Activated naive CD4-positive, alpha-beta T cell treated with anti-CD3 and anti-CD28 coated beads, Interleukin-2, amount 50 U/mL, for 16 hours (primary cell): ENCODE data around the gene SLC31A1.

Experiments
- DNase-seq: peaks from one replicate; pipeline ENCODE4 v3.0.0-alpha.2; 2020

The SLC31A1 gene

DNA sequence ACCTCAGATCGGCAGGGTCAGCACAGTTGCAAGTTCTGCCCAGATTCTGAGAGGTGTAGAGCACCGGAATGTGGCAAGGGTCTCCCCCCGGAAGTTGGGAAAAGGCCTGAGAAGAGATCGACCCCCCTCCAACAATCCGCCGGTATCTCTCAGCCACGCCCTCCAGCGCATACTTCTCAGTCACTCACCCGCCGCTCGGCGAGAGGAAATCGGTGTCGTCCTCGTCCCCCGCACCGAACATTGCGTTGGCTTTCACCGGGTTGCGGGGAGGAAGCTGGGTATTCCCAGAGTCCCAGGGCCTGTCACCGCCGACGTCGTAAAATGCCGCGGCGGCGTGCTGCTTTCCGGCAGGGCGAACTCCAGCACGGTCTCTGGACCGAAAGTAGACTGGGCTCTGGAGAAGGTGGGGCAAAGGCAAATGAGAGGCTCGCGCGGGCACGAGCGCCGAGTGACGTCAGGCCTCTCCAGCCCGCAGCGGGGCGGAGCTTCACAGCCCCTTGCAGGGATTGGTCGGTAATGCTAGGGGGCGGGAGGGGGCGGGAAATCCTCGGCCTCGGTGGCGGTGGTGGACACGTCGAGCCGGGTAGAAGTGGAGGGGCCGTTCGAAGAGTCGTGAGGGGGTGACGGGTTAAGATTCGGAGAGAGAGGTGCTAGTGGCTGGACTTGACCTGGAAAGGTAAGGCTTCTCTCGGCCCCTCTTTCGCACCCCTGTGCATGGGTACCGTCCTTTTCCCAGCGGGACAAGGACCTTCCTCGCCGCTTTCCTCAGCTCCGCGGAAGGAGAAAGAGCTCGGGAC is at the start of gene SLC31A1, which contains the start of gene FKBP15:
SLC31A1 (plus strand) TSS at position 542 of the 797 bp plus-strand sequence. CDS start 34,605 bp downstream, outside the sequence.
FKBP15 (minus strand) TSS at position 275 of the 797 bp plus-strand sequence; CDS start at position 241, 34 bp downstream.
- DNase-seq, result peak; percentile 95

DNA sequence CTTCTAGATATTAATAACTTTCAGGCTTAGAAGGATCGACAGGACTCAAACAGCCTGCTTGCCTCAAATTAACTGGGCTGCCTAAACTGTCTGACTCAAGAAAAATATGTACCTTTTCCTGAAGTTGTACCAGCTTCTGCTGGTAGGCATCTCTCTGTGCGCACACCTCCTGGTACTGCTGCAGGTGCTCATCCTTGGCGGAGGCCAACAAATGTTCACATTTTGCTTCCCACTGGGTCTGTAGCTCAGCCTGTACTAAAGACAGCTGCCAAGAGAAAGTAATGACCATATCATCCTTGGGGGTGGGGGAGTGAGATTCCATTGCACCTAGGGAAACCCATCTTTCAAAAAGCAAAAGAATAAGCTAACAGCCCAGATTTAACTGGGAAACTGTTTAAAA is 48.0 kb upstream of the SLC31A1 start:
- DNase-seq, result no peak

DNA sequence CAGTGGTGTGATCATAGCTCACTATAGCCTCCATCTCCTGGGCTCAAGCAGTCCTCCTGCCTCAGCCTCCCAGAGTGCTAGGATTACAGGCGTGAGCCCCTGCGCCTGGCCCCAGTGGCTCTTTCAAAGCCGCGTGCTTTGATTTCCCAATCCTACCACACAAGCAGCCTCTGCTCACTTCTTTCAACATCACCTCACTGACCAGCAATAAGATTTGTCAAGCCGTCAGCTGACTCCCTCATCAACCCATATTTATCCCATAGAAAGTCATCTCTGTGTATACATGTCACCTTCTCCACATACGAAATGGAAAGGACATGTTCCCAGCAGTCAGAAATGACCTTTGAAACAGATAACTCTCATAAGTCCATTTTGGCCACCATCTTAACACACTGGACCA is 44.5 kb upstream of the SLC31A1 start:
- no peak for DNase-seq

DNA sequence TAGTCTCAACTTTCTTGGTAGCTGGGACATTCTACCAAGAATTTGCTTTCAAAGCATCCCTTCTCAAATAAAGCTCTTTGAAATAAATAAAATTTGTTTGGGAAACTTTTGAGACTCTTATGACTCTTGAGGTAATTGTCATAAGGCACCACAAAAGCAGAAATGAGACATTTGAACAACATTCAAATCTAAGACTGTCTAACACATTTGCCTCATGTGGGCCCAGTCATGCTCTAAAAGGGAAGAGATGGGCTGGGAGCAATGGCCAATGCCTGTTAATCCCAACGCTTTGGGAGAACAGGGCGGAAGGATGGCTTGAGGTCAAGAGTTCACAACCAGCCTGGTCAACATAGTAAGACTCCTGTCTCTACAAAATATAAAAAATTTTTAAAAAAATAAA is 44.1 kb upstream of the SLC31A1 start:
- DNase-seq, result no peak

DNA sequence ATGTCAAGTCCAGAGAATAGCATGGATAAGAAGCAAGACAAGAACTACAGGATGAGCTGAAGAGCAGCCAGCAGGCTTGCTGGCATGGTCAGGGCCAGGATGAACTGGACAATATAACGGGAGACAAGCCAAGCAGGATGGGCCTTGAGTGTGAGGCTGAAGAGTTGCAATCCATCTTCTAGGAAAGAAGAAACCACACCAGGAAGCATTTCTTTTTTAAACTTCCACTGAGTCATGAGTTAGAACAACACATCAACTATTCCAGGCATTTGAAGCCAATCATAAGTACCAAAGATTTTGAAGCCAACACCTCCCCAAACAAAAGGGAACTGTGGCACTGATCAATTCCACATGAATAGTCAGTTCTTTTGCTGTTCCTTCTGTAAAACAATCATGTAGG is 43.3 kb upstream of the SLC31A1 start:
- no peak for DNase-seq

DNA sequence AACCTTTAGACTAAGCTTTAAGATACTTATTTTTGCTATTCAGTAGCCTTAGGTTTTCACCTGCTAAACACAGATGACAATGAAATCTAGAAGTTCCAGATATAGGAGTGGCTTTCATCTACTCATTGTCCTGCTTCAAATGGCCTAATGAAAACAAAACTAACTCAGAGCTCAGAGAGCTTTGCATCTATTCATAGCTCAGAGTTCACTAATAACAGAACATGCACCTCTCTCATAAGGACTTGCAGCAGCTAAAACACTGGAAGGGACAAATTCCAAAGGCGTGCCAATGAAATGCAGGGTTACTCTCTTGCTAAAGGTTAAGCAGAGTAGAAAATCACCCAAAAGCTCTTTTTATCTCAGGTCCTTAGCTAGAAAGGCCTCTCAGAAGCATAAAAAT is 41.5 kb upstream of the SLC31A1 start:
- DNase-seq, result no peak

DNA sequence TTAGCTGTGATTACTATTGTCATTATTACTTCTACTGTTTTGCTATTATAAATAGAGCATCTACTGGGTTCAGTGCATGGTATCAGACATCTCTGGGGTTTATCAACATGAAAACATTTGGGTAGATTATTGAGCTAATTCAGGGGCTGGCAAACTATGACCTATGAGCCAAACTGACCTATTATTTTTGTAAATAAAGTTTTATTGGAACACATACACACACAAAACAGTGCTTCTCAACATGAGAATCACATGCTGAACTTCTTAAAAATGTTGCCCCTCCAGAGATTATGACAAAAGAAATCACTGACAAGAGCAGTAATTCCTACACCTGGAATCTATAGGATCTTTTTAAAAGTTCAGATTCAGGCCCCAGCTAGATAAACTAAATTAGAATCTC is 40.2 kb upstream of the SLC31A1 start:
- DNase-seq, result no peak

DNA sequence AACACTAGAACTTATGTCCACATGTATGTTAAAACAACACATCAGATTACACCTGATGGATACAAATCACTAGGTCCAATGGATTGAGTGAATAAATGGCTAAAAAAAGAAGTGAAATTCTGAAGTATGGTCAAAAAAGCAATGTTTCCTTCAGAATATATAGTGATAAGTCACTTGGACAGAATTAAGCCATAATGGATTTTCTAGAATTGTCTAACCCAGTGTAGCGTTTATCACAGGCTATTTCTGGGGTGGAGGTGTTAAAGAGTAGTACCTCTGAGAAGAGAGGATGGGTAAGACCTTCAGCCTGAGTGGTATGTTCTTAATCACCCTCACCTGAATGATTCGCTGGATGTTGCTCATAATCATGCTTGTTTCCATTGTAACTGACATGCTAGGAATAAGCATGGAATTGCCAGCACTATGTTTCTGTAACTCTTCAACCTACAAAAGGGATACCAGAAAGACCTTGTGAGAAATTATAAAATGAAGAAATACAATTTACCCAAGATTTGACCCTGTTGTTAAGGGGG is 37.3 kb upstream of the SLC31A1 start:
- no peak for DNase-seq

DNA sequence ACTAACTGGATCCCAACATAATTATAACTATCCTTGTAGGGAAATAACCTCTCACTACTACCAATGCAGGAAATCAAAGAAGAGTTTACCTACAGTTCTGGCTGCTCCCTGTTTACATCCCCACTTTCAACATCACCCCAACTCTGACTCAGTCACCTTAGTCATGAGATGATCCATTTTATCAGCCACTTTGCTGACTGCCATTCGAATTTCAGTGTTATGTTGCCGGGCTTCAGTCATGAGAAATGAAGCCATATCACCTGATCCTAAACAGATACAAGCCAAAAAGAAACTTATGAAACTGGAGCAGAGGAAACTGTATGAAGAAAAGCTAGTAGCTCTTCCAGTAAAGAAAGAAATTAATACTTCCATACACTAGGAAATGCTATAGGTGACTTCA is 36.8 kb upstream of the SLC31A1 start:
- DNase-seq, result no peak

DNA sequence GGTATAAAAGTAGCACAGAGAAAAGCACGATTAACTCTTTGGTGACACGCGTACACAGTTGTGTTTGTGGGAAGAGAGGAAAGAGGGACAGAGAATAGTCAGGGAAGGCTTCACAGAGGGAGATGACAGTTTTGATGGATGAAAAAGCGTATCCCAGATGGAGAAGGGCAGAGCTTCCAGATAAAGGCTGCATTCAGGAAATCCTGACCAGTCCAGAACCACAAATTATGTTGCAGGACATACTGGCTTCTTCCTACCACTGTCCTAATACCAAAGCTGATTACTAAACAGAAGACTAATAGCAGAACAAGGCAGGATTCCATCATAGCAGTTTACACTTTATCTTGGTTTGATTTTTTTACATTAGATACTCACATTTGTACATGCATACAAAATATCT is 36.1 kb upstream of the SLC31A1 start:
- DNase-seq, result no peak

DNA sequence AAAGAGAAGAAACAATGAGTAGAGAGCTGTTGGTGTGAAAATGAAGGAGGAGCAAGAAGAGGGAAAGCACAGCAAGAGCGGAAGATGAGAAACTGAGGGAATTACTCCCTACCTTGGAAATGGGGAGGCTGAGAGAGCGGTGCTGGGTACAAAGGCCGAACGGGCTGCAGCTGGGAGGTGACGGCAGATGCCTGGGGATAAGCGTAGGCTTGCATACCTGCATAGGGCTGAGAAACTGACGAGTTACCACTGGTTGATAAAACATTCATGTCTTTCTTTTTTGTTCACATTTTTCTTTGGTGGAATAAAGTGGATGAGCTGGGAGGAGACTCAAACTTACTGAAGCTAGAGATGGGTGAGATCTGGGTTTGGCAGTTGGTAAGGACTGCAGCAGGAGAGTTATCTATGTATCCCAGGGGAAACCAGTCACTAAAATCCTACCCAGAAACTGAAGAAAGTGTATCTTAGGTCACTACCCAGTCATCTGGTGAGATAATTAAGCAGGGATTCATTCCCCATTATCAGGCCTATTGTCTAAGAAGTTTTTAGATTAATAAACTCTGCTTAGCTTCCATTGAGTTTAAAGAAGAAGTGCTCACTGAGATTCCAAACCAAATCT is 35.1 kb upstream of the SLC31A1 start:
- no peak for DNase-seq

DNA sequence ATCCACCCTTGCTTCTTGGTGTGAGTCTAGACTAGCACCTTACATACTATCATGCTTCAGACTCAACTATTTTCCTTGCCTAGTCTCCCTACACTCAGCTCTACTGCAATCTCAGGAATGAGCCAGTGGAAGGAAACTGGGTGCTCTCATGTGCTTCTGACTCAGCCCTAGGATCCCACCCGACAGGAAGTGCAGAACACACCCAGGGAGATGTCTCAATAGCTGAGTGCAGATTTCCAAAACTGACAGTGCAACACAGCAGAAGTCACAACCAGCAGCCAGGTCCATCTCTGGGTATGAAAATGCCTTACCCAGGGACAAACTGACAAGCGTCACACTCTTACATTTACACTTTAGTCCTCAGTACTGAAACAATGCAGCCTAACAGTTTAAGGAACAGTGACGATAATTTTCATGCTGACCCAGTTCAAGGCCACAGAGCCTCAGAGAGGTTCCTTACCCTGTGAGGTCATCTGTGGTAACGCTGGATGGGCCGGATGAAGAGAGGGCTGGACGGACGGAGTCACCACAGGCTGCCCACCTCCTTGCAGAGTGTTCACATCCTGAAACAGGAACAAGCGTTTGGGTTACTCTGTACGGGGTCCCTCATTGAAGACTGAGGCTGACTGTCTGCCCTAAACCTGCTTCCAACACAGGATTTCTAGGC is 33.3 kb upstream of the SLC31A1 start:
- DNase-seq, result no peak

DNA sequence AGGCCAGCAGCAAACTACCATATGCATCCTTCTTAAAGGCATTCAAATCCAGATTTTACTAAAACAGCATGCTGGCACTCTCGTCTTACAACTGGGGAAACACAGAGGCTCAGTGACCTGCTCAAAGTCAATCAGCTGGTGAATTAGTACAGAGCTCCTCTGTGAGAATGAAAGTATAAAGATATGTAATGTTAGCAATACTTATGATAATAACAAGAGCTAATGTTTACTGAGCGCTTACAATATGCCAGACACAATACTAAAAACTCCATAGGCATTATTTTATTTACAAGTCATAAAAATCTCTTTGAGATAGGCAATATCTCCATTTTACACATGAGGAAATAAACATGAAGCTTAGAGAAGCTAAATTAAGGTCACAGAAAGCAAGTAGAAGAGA is 28.9 kb upstream of the SLC31A1 start:
- DNase-seq, result no peak

DNA sequence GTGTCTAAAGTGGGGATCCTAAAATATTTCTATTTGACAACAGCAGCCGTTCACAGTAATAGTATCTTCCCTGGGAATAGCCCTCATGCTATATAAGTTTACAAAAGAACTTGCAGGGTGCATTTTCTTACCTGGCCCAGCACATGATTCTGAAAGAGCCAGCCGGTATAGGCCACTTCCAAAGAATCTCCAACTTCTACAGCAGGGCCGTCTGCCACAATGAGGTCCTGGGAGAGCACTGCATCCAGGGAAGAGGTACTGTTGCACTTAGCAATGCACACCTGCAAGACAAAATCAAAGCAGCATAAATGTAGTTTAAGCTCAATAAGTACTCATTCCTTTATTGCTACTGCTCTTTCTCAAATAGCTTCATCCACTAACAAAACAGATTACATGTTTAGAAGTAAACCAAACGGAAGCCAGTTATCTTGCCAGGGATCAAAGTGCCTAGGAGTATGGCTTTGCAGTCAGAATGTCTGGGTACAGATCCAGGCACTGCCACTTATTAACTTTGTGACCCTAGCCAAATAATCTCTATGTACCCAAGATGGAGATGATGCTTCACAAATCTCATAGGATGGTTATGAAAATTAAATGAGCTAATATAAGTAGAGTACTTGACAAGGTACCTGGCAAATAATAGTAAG is 21.5 kb upstream of the SLC31A1 start:
- no peak for DNase-seq

DNA sequence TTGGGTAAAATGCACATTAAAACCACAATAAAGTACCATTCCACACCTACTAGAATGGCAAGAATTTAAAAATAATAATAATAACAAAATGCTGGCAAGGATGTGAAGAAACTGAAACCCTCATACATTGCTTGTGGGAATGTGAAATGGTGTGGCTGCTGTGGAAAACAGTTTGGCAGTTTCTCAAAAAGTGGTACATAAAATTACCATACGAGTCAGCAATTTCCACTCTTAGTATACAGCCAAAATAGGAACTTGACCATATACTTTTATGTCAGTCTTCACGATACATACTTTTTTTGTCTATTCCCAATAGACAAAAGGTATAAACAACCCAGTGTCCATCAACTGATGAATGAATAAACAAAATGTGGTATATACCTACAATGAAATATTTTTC is 15.9 kb upstream of the SLC31A1 start:
- no peak for DNase-seq

DNA sequence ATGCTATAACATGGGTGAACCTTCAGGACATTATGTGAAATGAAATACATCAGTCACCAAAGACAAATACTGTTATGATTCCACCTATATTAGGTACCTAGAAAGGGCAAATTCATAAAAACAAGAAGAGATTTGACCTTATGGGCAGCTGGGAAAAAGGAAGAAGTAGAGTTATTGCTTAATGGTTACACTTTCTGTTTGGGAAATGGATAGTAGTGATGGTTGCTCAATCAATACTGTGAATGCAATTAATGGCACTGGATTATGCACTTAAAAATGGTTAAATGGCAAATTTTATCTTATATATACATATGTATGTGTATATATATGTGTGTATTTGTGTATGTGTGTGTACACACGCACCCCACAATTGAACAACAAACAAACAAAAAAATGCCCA is 15.5 kb upstream of the SLC31A1 start:
- no peak for DNase-seq

DNA sequence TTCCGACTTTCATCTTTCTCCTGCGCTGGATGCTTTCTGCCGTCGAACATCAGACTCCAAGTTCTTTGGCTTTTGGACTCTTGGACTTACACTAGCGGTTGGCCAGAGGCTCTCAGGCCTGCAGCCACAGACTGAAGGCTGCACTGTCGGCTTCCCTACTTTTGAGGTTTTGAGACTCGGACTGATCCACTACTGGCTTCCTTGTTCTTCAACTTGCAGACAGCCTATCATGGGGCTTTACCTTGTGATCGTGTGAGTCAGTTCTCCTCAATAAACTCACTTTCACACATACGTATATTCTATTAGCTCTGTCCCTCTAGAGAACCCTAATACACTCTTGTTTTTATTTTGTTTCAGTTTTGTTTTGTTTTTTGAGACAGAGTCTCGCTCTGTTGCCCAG is 10.5 kb upstream of the SLC31A1 start:
- no peak for DNase-seq

DNA sequence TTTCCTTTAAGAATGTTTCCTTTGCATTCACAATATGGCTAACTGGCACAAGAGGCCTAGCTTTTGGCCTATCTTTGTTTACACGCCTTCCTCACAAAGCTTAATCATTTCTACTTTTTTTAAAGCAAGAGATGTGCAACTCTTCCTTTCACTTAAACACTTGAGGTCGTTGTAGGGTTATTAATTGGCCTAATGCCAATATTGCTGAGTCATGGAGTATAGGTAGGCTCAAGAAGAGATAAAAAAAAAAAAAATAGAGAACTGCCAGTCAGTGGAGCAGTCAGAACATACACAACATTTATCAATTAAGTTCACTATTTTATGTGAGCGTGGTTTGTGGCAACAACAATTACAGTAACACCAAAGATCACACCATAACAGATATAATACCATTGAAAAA is 6.2 kb upstream of the SLC31A1 start:
- no peak for DNase-seq

DNA sequence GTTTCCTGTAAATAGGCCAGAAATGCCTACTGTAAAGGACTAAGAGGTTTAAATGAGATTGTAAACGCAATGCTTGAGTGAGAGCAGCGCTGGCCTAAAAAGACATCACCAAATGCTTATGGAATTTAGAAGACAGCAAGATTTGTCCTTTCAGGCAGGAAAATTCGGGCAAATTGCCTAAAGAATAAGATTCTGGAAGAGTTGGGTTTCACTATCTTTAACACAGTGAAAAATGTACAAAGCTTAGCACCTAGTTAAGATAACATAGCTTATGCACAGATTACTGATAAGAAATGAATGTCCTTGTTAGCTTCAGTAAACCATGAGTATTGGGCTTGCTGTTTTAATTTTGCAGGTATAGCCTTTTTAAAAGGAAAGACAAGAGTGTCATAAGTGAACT is 4.9 kb upstream of the SLC31A1 start:
- no peak for DNase-seq

DNA sequence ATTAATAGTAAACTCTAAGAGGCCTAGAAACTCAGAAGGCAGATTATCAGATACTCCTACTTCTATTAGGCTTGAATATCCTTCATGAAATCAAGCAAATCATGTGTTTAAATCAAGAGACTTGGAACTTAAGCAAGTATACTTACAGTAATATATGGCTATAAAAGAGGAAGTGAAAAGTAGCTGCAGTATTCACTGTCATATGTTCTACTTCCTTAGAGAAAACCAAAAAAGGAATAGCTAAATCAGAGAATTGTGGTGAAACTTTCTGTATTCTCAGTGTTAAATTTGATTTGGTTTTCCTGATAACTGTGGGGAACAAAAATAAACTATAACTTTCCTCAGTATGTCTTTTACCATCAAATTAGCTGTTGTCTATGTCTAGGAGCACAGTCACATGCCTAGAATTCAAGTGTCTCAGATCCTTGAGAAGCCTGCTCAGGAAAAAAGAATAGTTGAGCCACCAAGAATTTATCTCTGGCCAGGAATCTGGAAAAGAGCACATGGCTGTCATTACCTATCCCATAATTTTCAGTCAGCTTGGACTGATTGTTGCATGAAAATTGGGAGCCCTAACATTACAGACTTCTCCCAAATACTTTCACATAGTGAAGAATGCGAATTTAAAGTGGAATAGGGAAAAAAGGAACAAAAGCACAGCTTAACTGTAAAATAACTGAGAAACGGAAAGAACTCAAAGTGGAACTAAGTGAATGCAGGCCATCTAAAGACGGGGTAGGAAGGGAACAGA is 2.0 kb upstream of the SLC31A1 start:
- no peak for DNase-seq

DNA sequence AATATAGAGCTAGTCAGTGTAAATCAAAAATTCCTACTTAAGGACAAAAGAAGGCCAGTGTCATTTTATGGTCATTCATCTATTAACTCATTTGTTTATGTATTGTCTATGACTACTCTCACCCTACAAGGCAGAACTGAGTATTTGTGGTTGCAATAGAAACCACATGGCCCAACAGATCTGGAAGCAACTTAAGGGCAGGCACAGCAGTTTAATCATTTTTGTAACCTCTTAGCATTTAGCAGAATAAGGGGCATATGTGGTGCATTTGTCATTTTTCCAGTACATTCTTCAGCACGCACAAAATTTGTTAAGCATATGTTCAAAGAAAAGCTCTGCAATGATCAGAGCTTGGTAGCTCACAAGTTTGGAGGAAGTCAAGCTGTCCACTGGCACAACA is 1.4 kb upstream of the SLC31A1 start:
- no peak for DNase-seq

DNA sequence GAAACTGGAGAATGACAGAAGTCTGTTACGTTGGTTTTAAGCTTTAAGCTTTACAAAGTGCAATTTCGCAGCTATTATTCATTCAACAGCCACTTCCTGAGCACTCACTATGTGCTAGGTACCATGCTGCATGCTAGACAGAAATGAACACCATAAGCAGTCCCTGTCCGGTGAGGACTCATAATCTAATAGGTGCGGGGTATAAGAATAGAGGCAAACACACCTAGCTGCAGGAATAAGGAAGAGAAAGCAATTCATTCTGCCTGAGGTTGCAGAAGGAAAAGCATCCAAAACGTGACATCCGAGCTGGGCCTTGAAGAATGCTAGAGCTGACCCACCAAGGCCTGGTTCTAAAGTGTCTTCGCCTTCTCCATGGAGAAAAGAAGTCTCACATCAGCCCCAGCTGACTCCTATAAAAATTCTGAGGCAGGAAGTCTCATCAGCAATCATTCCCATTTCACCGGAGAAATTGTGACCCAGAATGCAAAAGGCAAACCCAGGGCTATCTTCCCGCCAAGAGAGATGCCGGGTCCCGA is 809 bp upstream of the SLC31A1 start:
- no peak for DNase-seq
